Chondrocyte (in vitro differentiated cells): ENCODE results near the gene RABGAP1L. TPM values are rescaled to one million over a fixed set of nuclear protein-coding genes. Genes with fewer than 3 reads are reported as not detected.
"Not testable (repeated sequence)": the region's sequence is repeated elsewhere in the genome, so short reads cannot be mapped to it uniquely, and the experiment has no call there.

Experiments
- DNase-seq: peaks from one replicate; pipeline ENCODE4 v3.0.0; 2021; ENCODE audit warnings: mixed read lengths, low spot score
- H3K27ac Mint-ChIP-seq: one replicate; pipeline ENCODE4 v1.8.0; 2021; ENCODE audit warnings: mild to moderate bottlenecking, moderate library complexity, mixed read lengths; ENCODE audit not compliant: unreplicated experiment
- H3K27me3 Mint-ChIP-seq: 2 replicates; pipeline ENCODE4 v1.8.0; 2021; ENCODE audit warnings: low read depth, mixed read lengths
- H3K36me3 Mint-ChIP-seq: 2 replicates; pipeline ENCODE4 v1.8.0; 2021; ENCODE audit warnings: low read depth, mixed read lengths
- H3K4me1 Mint-ChIP-seq: 2 replicates; pipeline ENCODE4 v1.8.0; 2021; ENCODE audit warnings: low read depth, mild to moderate bottlenecking, mixed read lengths
- H3K4me3 Mint-ChIP-seq: one replicate; pipeline ENCODE4 v1.8.0; 2021; ENCODE audit warnings: mild to moderate bottlenecking, moderate library complexity, mixed read lengths; ENCODE audit not compliant: unreplicated experiment
- H3K9me3 Mint-ChIP-seq: 2 replicates; pipeline ENCODE4 v1.8.0; 2021; ENCODE audit warnings: low read depth, mixed read lengths
- total RNA-seq: library from RNA; stranded (reverse); gene quantifications from 3 replicates; pipeline ENCODE4 v1.2.1, GENCODE V29; 2021
- TF ChIP-seq, protein P1 (sequence below): fragments of 200-600 bp; sonication (generic); IDR thresholded peaks from 2 replicates; pipeline ENCODE4 v1.5.0; 2021; ENCODE audit warnings: antibody characterized with exemption, mild to moderate bottlenecking, moderate library complexity

RABGAP1L gene
- total RNA-seq, 1 donor from 2014 or later = 27.1 TPM

DNA sequence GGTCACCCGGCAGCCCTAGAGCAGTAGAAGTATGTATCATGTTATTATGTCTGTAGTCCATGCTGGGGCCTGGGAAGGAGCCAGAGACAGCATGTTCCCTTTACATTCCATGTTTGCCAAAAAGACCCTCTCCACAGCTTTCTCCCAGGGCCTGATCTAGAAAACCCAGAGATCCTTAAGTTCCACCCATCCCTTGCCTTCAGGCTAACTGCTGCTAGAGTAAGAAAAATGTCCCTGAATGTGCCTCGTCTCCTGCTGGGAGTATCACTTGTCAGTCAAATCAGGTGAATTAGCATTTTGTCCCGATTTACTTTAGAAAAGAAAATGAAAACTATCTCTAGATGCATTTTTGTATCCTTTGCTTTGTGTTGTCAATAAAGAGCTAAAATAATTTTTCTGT is 877.2 kb downstream of the RABGAP1L start:
- Mint-ChIP-seq H3K4me3 (no peak overlapping the region), H3K36me3 (no peaks in the 10 kb centered on the region), H3K27ac (no peak overlapping the region), H3K27me3 (no peaks in the 10 kb centered on the region), H3K4me1 (peaks cover 11% of the 10 kb centered on the region), H3K9me3 (no peaks in the 10 kb centered on the region)
- DNase-seq = no peak
- TF ChIP-seq, protein P1, sequence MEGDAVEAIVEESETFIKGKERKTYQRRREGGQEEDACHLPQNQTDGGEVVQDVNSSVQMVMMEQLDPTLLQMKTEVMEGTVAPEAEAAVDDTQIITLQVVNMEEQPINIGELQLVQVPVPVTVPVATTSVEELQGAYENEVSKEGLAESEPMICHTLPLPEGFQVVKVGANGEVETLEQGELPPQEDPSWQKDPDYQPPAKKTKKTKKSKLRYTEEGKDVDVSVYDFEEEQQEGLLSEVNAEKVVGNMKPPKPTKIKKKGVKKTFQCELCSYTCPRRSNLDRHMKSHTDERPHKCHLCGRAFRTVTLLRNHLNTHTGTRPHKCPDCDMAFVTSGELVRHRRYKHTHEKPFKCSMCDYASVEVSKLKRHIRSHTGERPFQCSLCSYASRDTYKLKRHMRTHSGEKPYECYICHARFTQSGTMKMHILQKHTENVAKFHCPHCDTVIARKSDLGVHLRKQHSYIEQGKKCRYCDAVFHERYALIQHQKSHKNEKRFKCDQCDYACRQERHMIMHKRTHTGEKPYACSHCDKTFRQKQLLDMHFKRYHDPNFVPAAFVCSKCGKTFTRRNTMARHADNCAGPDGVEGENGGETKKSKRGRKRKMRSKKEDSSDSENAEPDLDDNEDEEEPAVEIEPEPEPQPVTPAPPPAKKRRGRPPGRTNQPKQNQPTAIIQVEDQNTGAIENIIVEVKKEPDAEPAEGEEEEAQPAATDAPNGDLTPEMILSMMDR = no peak

DNA sequence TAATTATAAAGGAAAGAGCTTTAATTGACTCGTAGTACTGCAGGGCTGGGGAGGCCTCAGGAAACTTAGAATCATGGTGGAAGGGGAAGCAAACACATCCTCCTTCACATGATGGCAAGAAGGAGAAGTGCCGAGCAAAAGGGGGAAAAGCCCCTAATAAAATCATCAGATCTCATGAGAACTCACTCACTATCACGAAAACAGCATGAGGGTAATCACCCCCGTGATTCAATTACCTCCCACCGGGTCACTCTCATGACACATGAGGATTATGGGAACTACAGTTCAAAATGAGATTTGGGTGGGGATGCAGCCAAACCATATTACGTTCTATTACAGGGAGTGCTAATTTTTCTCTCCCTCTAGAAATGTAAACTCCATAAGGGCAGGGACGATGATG is 878.1 kb downstream of the RABGAP1L start:
- H3K4me1 Mint-ChIP-seq = peaks cover 11% of the 10 kb centered on the region
- H3K27ac Mint-ChIP-seq = no peak overlapping the region
- no peaks in the 10 kb centered on the region for H3K27me3 Mint-ChIP-seq
- no peak for DNase-seq
- H3K9me3 Mint-ChIP-seq = no peaks in the 10 kb centered on the region
- TF ChIP-seq, protein P1 = no peak
- H3K4me3 Mint-ChIP-seq = no peak overlapping the region
- no peaks in the 10 kb centered on the region for H3K36me3 Mint-ChIP-seq

DNA sequence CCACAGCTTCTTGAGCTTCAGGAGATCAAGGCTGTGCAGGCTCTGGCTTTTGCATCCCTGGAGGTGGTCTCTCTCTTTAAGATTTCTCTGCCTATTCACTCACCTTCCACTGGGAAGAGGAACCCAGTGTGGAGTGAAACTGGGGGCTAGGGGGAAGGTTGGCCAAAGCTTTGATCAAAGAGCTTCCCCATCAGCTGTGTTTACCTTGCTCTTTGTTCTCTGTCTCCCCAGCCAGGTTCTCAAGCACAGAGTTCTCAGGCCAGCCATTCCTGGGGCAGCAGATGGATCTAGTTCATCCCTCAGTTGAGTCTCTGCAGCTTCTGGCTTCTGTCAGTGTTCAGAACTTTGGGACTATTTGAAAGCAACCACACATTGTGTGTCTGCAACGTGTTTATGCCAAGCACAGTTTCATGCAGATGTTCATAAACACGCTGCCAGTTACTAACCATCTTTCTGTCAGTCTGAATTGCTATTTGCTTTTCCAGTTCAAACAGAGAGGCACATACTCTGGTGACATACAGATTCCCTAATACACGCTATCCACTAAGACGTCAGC is 881.1 kb downstream of the RABGAP1L start:
- TF ChIP-seq, protein P1 = no peak
- H3K9me3 Mint-ChIP-seq = peaks cover 4% of the 10 kb centered on the region
- no peaks in the 10 kb centered on the region for H3K27me3 Mint-ChIP-seq
- peaks cover 27% of the 10 kb centered on the region for H3K4me1 Mint-ChIP-seq
- H3K27ac Mint-ChIP-seq = no peak overlapping the region
- no peaks in the 10 kb centered on the region for H3K36me3 Mint-ChIP-seq
- H3K4me3 Mint-ChIP-seq = no peak overlapping the region
- DNase-seq = no peak

DNA sequence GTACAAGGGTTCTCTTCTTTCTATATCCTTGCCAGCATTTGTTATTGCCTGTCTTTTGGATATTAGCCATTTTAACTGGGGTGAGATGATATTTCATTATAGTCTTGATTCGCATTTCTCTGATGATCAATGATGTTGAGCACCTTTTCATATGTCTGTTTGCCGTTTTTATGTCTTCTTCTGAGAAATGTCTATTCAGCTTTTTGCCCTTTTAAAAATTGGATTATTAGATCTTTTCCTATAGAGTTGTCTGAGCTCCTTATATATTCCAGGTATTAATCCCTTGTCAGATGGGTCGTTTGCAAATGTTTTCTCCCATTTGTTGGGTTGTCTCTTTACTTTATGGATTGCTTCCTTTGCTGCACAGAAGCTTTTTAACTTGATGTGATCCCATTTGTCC is 883.3 kb downstream of the RABGAP1L start:
- H3K4me3 Mint-ChIP-seq = no peak overlapping the region
- H3K36me3 Mint-ChIP-seq = no peaks in the 10 kb centered on the region
- H3K4me1 Mint-ChIP-seq = peaks cover 16% of the 10 kb centered on the region
- TF ChIP-seq, protein P1 = no peak
- H3K27me3 Mint-ChIP-seq = no peaks in the 10 kb centered on the region
- H3K27ac Mint-ChIP-seq = no peak overlapping the region
- no peak for DNase-seq
- peaks cover 7% of the 10 kb centered on the region for H3K9me3 Mint-ChIP-seq

DNA sequence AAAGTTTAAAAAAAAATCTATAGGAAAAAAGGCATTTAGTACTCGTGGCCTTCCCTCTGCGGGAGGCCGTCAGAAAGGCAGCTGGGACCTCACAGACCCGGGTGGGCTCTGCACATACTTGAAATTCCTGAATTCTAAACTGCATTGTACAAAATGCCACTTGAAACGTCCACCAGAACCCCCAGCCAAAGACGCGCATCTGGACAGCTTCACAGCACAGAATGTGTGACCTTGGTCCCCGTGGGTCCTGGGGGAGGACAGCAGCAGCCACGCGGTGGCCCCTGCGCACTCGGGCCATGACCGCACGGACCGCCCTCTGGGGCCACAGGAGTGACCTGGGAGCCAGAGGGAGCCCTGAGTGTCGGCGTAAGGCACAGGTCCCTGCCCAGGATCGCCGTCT is 884.5 kb downstream of the RABGAP1L start:
- Mint-ChIP-seq H3K36me3 (no peaks in the 10 kb centered on the region), H3K4me1 (peaks cover 16% of the 10 kb centered on the region), H3K9me3 (peaks cover 7% of the 10 kb centered on the region), H3K4me3 (no peak overlapping the region), H3K27ac (no peak overlapping the region), H3K27me3 (no peaks in the 10 kb centered on the region)
- TF ChIP-seq, protein P1 = no peak
- DNase-seq = no peak

DNA sequence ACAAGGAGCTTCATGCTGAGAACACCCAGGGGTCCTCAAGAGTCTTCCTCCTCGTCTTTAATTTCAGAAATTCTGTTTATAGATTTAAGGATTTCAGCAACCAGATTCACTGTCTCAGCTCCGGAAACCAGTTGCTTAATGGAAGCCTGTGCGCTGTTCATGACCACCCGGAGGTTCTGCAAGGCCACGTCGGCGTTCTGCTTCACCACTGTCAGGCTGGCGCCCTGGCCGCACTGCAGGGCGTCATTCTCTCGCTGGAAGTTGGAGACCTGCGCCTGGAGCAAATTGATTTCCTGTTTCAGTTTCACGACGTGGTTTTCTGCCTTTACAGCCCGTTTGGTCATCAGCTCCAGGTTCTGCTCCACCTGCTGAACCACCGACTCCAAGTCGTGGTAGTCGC is 885.3 kb downstream of the RABGAP1L start:
- H3K9me3 Mint-ChIP-seq, H3K36me3 Mint-ChIP-seq, H3K4me3 Mint-ChIP-seq, H3K27me3 Mint-ChIP-seq, H3K27ac Mint-ChIP-seq, DNase-seq: not testable (repeated sequence)
- H3K4me1 Mint-ChIP-seq = peaks cover 16% of the 10 kb centered on the region
